GM21528 (cell line): ENCODE measurements around the gene TRIM15.
"Not testable (repeated sequence)": the region's sequence is repeated elsewhere in the genome, so short reads cannot be mapped to it uniquely, and the experiment has no call there.

Experiments used
- ATAC-seq: cut with Tn5 transposase; IDR thresholded peaks from one replicate; pipeline ENCODE4 v1.9.1; 2021; ENCODE audit warnings: mild to moderate bottlenecking, moderate library complexity; ENCODE audit not compliant: unreplicated experiment, low FRiP score

TRIM15 gene

DNA sequence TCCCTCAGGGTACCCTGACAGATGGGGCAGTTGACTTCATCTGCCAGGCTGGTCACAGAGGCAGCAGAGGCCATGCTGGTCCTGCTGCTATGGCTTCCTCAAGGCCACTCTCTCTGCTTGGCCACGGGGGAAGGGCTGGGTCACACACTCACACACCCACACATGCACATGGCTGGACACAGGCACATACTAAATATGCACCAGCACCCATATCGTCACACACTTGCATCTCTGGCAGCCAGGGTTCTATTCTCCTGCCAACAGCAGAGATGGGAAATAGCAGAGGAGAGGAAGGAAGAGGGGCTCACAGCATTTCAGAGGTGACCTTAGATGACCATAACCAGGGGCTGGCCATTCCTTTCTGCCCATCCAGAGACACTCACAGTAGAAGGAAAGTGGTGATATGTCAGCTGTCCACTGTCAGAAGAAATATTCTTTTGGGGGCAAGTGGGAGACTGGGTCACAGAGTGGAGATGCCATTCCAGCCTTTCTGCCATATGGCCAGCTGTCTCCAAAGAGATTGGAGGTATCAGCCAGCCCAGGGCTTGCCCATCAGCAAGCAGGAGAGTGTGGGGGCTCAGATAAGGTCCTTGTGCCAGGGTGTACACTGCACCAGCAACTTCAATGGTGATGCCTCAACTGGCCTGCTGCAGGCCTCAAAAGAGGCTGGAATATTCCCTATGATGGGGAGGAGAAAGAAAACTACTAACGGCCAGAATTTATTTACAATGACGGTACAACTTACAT lies 2.4 kb upstream of the TRIM15 start, which contains the start of gene TRIM10:
Gene TRIM10, minus strand, starts transcription at position 427 of the 747 bp plus-strand sequence. Its CDS starts 353 bp downstream, at position 74.
- no peak for ATAC-seq

DNA sequence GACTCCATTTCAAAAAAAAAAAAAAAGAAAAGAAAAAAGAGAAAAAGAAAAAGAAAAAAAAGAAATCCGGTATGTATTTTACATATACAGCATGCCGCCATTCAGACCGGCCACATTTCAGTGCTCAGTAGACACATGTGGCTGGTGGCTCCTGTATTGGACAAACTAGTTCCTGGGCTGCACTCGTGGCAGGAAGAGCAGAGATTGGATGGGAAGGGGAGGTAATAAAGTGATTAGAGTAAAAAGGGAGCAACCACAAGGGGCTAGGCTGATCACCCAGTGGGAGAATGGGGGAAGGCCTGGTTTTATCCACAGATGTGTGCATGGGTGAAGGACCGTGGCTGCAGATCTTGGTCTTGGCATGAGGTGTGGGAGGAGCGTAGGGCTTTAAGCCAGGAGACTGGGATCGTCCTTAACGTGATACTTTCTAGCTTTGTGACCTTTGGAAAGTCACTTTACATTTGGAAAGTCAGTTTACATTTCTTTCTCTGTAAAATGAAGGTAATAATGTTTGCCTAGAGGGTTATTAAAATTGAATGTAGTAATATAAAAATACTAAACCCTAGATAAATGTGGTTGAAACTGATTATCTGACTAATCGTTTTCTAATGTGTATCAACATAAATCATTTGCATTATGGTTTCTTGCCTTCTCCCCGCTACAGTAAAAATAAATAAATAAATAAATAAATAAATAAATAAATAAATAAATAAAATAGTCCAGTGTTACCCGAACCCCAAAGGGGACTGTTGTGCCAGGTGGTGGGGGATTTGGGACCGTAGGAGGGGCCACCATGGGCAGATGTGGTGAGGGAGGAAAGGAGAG lies 869 bp upstream of the TRIM15 start:
- ATAC-seq: no peak

DNA sequence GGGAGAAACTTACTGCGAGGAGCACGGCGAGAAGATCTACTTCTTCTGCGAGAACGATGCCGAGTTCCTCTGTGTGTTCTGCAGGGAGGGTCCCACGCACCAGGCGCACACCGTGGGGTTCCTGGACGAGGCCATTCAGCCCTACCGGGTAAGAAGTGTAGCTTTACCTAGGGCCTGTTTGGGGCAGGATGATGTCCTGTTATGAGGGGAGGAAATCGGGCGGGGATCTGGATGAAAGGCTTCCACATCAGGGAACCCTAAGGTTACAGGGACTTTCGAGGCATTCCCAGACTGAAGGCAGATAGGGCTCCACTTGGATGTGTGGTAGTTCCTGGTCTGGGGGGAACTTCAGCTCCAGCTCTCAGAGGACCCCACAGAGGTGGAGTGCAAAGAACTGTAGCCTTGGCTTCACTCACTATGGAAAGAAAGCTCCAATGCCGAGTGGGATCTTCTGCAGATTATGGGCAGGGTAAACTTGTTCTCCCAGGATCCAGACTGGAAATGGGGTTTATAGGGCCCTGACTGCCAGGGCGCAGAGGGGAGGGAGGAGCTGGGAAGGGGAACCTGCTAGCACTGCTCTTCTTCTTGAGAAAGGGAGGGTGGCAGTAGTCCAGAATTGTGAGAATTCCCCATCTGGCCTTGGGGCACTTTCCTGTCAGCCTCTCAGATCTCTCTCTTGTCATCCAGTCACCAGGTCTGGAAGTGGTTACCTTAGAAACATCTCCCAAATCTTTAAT lies 740 bp downstream of the TRIM15 start:
- ATAC-seq: no peak

DNA sequence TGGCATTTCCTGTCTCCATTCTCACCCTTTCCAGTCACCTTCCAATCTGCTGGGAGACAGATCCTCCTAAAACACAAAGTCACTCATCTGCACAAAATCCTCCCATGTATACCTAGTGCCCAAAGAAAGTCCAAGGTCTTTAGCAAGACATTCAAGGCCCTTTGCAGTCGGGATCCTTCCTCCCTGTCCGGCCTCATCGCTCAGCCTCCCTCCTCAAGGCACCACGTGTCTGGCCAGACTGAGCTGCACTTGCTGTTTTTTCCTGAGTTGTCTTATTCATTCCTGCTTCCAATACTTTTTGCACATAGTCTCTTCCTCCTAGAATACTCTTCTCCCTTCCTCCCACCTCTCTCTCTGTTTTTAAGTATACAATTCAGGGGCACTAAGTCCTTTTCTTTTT lies 1.4 kb downstream of the TRIM15 start:
- no peak for ATAC-seq

DNA sequence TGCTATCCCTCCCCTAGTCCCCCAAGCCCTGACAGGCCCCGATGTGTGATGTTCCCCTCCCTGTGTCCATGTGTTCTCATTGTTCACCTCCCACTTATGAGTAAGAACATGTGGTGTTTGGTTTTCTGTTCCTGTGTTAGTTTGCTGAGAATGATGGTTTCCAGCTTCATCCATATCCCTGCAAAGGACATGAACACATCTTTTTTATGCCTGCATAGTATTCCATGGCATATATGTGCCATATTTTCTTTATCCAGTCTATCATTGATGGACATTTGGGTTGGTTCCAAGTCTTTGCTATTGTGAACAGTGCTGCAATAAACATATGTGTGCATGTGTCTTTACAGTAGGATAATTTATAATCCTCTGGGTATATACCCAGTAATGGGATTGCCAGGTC lies 1.9 kb downstream of the TRIM15 start:
- not testable (repeated sequence) for ATAC-seq

DNA sequence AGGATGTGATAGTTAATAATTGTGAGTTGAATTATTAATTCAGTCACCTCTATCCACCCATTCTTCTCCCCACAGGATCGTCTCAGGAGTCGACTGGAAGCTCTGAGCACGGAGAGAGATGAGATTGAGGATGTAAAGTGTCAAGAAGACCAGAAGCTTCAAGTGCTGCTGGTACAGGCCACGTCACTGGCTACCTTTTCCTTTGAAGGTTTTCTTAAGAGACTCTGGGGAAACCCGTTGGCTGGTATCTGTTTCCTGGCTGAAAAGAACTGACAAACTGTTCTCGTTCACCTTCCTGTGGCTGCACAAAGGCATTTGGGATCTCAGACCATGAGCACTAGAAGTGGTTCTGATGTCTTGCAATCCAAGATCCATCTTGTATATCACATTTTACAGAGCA lies 3.8 kb downstream of the TRIM15 start:
- no peak for ATAC-seq

DNA sequence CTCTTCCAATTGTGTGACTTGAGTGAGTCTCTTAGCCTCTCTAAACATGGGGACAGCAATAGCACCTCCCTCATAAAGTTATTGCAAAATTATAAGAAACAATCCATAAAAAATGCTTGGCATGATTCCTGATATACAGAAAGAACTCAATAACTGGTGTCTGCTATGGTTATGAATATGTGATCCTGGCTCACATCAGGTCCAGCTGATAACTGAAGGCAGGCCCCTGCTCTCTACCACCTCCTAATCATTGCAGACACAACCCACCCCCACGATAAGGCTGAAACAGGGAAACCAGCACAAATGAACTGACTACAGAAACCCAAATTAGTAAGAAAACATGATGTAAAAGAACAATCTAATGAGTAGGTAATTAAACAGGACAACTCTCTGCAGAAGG lies 5.4 kb downstream of the TRIM15 start:
- ATAC-seq: no peak

DNA sequence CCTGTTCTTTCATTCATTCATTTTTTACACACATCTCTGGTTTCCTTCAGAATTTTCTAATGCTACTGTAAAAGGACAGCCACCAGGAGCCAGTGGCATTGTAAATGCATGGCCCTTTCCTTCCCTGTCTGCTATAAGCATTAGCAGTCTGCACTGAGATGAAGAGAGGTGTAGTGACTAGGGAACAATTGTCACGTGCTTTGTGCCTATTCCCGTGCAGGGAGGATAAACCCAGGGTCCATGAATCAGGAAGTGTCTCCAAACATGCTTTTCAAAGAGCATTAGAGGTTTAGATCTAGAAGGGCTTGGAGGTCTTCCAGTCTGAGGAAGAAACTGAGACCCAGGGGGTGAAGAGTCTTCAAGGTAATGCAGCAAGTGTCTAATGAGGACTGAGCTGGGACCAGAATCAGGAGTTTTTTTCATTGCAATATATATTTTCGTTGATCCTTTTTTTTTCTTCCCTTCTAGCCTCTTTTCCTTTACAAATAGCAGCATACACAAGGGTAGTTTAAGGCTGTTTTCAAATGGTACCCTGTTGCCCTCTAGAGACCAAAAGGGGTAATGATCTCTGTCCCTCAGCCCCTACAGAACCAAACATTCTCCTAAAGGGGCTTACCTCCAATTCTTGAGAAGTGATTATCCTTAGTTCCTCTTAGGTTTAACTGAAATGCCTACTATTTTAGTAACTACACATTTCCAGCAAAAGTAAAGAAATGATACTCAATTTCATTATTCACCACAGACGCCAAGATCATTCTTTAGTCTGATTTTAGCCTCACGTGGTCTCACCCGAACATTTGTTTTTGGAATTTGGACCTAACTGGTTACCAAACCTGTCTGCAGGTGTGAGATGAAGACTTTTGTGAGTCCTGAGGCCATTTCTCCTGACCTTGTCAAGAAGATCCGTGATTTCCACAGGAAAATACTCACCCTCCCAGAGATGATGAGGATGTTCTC lies 6.6 kb downstream of the TRIM15 start:
- ATAC-seq: no peak

DNA sequence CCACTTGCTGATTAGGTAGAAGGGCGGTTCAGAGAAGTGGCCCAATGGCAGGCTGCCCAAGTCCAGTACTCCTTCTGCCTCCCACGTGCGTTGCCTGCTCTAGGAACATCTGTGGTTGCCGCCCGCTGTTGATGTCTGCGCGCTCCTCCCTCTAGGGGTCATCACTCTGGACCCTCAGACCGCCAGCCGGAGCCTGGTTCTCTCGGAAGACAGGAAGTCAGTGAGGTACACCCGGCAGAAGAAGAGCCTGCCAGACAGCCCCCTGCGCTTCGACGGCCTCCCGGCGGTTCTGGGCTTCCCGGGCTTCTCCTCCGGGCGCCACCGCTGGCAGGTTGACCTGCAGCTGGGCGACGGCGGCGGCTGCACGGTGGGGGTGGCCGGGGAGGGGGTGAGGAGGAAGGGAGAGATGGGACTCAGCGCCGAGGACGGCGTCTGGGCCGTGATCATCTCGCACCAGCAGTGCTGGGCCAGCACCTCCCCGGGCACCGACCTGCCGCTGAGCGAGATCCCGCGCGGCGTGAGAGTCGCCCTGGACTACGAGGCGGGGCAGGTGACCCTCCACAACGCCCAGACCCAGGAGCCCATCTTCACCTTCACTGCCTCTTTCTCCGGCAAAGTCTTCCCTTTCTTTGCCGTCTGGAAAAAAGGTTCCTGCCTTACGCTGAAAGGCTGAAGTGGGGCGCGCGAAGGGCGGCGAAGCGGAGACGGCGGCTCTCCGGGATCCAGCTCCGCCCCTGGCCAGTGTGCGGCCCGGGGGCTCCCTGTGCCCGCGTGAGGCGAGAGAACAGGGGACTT lies 8.5 kb downstream of the TRIM15 start:
- no peak for ATAC-seq

DNA sequence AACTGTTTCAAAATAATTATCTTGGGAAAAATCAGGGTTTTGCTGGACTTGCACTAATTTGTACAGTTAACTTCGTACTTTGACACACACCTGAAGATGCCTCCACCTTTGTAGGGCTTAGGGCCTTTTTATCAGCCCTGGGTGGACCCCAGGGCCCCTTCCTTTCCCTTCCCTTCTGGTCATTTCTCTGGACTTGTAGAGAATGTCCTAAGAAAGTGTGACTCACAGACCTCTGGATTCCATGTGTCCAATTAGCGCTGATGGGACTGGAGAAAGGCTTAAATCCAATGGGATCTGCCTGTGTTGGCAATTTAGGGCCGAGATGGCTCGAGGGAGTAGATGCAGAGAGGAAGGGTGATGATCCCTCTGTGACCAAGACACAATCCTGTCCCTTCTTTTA lies 9.3 kb downstream of the TRIM15 start:
- no peak for ATAC-seq

DNA sequence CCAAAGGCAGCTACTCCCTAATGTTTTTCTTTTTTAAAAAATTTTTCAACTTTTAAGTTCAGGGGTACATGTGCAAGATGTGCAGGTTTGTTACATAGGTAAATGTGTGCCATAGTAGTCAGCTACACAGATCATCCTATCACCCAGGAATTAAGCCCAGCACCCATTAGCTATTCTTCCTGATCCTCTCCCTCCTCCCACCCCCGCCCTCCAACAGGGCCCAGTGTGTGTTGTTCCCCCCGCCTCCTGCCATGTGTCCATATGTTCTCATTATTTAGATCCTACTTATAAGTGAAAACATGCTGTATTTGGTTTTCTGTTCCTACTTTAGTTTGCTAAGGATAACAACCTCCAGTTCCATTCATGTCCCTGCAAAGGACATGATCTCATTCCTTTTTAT lies 12.4 kb downstream of the TRIM15 start:
- no peak for ATAC-seq

DNA sequence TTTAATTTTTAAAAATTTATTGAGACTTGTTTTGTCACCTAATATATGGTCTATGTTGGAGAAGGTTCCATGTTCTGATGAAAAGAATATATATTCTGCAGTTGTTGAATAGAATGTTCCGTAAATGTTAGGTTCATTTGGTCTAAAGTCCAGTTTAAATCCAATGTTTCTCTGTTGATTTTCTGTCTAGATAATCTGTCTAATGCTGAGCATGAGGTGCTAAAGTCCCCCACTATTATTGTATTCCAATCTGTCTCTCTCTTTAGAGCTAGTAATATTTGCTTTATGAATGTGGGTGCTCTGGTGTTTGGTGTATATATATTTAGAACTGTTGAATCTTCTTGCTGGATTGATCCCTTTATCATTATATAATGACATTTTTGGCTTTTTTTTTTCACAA lies 15.5 kb downstream of the TRIM15 start:
- no peak for ATAC-seq

DNA sequence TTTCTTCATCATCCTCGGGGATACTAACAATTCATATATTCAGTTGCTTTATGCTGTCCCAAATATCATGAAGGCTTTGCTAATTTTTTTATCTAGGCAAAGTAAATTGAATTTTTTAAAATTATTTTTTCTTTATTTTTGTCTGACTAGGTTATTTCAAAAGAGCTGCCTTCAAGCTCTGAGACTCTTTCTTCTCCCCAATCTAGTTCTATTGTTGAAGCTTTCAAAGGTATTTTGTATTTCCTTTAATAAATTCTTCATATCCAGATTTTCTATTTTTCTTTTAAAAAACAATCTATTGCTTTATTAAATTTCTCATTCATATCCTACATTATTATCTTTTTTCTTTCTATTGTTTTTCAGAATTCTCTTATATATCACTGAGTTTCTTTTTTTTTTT lies 16.8 kb downstream of the TRIM15 start:
- ATAC-seq: no peak

DNA sequence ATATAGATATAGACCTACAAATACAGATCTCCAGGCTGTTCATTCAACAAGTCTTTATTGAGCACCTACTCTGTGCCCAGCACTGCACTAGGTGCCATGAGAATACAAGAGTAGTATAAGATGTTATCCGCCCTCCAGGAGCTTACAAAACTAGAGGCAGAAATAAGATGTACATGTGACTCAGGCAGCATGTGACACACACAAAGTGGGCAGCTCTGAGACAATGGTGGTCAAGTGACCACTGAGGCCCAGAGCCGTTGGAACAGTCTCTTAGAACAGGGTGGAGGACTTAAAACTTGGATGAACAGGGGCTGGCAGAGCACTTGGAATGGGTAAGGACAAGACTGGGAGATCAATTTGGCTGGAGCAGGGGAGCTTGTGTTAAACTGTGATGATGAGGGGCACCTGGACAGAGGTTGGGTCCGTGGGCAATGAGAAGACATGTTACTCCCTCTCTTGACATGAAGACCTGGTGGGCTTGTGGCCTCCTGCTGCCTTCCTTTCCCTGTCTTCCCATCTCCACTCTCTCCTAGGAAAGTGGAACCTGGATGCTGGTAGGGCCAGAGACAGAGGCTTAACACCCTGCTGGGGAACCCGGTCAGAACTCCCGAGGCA lies 21.2 kb downstream of the TRIM15 start:
- no peak for ATAC-seq

DNA sequence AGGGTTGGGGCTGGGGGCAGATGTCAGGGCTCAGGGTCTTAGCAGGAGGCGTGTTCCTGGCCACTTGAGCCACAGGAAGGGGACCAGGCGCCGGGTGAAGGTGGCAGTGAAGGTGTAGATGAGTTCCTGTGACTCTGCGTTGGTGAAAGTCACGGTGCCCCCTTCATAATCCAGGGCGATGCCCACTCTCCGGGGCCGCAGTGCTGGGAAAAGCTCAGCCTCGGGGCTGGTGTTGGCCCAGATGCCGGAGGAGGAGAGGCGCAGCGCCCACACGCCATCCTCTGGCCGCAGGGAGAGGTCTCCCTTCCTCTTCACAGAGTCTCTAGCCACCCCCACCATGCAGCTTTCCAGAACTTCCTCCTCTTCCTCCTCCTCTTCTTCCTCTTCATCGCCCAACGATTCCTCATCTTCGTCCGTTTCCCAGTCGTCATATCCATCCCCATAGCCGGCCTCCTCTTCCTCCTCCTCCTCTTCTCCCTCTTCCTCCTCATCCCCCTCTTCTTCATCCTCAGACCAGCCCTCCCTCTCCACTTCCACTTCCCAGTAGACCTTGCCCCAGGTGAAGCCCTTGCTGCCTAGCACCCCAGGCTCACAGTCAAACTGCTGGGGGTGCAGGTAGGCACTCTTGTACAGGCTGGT lies 22.6 kb downstream of the TRIM15 start:
- no peak for ATAC-seq

DNA sequence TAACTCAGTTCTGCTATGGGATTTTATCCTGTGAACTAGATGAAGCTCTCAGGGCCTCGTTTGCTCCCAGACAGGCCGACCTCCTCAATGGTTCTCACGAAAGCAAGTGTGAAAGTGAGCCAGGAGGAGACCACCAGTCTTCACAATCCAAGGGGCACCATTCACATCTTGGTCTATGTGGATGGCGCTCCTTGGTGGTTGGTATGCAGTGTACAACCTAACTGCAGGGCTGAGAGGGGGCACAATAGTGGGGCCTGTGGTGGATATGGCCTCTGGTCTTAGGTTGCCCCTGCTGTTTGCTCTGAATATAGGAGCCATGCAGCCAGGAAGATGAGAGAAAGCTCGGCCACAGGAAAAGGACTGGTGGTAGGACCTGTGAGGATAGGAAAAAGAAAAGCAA lies 25.2 kb downstream of the TRIM15 start:
- ATAC-seq: no peak

DNA sequence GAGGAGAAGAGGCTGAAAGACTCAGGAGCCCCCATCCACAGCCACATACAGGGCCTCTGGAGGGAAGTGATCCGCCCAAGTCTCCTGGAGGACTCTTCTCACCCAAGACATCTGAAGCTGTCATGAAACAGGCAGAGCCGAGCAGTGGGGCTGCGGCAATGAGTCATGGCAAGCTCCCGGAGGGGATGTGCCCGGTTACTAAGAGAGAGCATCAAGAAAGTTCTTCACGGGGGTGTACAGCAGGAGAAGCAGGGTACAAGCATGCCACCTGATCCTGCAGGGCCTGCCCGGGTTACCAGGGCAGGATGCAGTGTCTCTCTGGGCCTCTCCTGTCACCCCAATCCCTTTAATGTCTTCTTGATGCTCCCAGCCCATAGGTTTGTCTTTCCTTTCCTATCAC lies 28.7 kb downstream of the TRIM15 start:
- no peak for ATAC-seq
